Stimulated activated CD4-positive, alpha-beta T cell treated with anti-CD3 and anti-CD28 coated beads, TNF-alpha, amount 100 ng/mL, for 24 hours (primary cell): ENCODE results near the gene TTLL8.

Experiments
- DNase-seq, 3 experiments: peaks; one replicate each; pipeline ENCODE4 v3.0.0-alpha.2; 2020; ENCODE audit warnings: low read depth in 3 of 3

Gene TTLL8

DNA sequence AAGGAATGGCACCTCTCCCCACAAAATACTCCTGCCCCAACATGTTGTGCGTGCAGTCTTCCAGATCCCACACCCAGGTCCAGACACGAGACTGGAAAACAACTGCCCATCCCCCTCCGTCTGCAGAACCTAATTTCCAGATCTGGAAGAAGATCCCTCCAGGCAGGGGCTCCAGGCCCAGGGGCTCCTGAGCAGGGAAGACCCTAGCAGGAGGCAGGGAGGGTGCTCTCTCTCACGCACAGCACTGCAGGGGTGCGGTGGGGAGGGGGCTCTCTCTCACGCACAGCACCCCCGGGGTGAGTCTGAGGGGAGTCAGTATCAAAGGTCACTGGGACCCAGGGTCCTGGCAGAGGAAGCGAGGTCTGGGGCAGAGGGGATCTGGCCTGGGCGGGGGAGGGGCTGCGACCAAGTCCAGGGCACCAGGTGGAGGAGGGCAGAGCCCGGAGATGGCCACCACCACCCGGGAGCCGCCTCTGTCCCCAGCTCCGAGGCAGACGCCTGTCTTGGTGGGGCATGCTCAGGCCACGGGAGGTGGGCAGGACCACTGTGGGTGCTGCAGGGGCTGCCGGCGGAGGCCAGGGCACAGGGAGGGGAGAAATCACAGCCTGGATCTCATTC, 25.5 kb upstream of the TTLL8 start:
- no peak for DNase-seq

DNA sequence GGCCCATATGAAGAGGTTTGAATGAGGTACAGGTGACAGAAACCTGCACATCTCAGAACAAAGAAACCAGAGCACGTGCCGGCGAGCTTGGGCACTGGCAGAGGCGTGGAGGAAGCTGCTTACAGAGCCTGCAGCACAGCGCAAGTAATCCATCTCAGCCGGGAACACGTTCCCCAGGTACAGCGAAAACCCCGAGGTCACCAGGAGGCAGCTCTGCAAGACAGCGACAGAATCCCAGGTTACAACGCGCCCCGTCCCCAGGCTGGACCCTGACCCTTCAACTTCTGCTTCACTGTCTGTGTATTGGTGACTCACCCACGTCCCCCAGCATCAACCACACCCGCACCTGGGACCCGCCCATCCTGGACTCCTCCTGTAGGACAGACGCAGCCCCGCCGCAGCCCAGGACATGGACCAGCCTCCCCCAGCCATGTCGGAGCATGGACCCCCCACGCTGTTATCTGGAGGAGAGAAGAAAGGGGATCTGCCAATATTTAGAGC, 24.9 kb upstream of the TTLL8 start:
- no peak for DNase-seq

DNA sequence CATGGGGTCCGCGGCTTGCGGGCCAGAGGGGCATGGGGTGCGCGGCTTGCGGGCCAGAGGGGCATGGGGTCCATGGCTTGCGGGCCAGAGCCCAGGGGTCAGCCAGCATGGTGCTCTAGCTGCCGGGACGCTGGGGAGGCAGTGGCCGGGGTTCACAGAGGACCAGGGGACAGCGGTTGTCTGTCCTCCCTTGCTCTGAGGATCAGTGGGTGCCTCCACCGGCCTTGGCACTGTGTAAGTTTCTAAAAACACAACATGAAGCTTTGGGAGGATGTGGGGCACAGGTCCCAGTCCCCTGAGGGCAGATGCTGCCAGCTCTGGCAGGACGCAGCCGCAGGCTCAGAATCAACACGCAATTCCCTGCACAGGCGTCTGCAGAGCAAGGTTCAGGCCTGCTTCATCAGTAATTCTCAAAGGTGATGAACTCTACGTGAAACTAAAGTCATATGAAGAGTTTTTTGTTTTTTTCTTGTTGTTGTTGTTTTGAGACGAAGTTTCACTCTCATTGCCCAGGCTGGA, 24.2 kb upstream of the TTLL8 start:
- DNase-seq: no peak

DNA sequence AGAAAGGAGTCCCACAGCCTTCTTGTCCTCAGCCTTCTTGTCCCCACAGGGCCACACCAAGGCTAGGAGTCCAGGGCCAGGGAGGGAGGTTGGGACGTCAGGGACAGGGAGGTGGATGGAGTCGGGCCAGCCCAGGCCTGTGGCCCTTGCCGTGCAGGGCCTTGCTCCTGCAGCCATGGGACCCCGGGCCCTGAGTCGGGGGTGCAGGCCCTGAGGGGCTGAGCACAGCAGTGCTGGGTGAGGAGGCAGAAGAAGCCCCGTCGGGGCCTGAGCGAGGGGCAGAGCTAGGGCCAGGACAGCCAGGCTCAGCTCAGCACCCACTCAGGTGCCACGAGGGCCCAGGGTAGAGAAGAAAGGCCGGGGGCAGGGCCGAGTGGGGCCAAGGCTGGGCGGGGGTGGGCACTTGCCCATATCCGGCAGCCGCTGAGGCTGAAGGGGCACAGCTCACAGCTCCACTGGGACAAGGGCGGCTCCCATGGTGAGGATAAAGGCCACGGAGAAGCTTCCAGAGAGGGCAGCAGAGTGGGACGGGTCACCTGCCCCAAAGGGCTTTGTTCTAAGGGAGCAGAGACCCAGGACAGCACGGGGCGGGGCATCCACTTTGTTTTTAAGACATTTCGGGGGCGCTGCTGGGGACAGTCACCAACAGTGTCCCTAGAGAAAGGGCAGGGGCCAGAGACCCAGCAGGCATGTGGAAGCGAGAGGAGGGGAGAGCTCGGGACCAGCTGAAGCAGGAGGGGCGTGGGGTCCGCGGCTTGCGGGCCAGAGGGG, 23.5 kb upstream of the TTLL8 start:
- DNase-seq: no peak

DNA sequence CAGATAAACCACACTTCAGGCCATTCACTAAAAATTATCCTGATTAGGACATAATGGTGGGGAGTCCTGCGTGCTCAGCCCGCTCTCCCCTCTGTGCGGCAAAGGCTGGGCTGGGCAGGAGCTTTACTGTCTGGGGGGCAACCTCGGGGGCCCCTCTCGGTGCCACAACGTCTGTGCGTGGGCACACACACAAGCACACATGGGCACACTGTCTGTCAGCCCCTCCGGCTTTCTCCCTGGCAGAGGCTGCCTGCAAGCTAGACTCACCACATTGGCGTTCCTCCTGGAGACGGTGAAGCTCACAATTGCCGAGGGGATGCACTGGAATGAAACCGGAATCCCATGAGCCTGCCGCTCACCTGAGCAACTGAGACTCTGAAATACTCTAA, 22.0 kb upstream of the TTLL8 start:
- DNase-seq: no peak

DNA sequence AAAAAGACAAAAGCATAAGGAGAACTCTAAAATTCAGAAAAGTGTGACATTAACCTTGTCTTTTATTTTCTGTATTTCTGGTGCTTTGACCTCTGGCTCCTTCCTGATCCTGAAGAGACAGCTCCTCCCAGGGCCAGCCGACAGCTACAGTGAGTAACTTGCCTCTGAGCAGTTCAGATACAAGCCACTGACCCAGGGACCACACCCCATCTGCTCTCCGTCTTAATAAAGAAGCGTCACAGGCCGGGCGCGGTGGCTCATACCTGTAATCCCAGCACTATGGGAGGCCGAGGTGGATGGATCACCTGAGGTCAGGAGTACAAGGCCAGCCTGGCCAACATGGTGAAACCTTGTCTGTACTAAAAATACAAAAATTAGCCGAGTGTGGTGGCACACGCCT, 20.7 kb upstream of the TTLL8 start:
- DNase-seq: no peak

DNA sequence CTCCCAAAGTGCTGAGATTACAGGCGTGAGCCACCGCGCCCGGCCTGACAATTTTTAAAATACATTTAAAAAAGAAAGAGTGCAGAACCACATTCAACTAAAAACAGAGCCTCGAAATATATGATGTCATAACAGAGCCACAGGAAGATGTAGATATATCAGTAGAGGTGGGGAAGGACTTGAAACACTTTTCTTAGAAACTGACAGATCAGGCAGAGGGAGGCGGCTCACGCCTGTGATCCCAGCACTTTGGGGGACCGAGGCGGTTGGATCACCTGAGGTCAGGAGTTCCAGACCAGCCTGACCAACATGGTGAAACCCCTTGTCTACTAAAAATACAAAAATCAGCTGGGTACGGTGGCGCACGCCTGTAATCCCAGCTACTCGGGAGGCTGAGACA, 20.1 kb upstream of the TTLL8 start:
- DNase-seq: no peak

DNA sequence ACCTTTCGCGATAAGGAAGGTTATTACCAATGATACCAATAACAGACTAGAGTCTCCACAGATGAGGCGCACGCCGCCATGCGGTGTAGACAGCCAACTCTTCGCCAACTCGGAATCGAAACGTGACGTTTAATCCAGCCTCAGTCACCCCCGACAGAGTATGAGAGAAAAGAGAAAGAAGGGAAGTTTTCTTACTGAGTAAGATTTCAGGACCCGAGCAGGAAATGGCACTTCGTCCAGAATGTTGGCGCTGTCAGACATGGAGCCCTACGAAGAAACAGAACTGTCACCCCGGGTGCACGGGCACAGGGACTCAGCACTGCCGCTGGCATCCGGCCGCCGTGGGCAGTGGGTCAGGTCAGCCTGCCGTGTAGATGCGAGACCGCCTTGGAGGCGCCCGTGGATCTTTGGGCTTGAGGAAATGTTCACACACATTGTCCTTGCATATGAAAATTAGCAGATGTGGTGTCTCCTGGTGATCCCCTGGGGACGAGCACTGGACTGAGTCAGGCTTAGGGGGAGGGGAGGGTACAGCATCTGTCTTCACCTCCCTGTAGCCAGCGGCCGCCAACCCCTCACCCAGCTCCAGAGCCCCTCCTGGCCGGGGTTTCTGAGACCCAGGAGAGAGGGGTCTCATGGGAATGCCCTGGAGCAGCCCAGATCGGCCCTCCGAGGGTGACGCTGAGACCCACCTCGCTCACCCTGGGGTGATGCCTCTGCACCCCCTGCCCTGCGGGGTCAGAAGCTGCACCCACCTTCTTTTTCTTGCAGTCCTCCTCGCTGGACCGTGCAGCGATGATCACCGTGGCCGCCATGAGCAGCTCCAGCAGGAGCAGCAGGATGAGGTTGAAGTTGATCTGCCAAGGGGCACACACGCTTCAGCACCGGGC, 18.8 kb upstream of the TTLL8 start:
- no peak for DNase-seq

DNA sequence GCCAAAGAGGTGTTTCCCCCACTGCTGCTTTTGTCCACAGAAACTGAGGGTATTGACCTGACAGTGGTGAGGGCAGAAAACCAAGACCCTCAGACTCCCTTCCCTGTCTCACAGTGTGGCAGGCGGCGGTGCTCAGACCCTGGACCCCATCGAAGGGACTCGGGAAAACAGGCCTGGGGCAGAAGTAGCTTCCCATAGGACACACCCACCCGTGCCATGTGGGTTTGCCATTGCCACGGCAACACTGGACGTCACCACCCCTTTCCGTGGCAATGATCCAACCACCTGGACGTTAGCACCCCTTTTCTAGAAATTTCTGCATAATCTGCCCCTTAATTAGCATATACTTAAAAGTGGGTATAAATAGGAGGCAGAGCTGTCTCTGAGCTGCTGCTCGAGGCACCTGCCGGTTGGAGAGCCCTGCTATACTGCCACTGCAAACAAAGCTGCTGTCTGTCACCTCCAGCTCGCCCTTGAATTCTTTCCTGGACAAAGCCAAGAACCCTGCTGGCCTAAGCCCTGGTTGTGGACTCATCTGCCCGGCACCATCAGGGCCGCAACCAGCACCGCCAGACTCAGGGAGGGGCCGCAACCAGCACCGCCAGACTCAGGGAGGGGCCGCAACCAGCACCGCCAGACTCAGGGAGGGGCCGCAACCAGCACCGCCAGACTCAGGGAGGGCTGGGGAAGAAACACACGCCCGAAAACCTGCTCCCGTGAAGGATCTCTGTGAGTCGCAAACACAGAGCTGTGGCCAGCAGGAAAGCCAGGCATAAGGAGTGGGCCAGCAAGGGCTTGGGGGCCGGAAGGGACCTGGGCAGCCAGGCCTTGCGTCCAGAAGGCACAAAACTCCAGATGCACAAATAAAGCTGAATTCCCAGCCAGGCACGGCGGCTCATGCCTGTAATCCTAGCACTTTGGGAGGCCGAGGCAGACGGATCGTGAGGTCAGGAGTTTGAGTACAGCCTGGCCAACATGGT, 16.7 kb upstream of the TTLL8 start:
- DNase-seq: no peak

DNA sequence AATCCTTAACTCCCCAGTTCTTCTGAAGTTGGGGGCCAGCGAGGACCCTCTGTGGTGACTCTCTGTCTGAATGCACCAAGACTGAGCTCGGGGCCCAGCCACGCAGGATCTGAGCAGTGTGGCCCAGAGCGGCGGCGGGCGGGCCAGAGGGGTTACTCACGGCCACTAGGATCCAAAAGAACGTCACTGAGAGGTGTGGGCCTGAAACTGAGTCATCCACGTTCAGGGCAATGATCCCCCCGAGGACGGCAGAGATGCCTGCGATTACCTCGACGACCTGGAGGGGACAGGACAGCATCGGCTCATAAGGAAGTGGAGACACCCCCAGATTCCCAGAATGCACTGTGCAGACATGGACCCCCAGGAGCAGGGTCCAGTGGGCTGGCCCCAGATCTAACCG, 16.0 kb upstream of the TTLL8 start:
- no peak for DNase-seq

DNA sequence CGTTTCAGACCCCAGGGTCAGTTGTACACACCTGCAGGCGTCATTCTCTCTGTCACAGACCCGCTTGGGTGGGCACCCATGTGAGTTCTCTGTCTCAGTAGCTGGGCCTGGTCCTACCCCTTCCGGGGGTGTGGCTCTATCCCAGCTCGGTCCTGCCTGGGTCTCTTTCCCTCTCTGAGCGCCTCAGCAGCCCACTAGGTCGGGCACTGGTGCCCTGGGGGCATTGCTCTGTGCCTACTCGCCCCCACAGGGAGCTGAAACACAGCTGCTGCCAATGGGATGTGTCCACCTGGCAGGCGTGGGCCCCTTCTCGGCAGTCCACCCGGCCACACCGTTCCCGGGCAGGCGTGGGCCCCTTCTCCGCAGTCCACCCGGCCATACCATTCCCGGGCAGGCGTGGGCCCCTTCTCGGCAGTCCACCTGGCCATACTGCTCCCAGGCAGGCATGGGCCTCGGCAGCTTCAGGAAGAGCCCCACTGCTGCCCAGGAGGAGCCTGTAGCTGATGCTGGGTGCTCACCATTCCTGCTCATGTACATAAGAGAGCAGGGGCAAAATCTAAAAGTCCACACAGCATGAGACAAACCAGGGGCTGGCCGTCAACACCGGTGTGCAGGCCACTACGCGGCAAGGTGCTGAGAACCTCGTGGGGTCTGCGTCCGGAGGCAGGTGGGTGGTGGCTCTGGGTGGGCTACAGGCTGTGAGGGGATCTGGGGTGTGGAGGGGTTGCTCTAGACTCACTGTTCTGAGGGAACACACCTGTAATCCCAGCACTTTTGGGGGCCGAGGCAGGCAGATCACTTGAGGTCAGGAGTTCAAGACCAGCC, 14.8 kb upstream of the TTLL8 start:
- no peak for DNase-seq

DNA sequence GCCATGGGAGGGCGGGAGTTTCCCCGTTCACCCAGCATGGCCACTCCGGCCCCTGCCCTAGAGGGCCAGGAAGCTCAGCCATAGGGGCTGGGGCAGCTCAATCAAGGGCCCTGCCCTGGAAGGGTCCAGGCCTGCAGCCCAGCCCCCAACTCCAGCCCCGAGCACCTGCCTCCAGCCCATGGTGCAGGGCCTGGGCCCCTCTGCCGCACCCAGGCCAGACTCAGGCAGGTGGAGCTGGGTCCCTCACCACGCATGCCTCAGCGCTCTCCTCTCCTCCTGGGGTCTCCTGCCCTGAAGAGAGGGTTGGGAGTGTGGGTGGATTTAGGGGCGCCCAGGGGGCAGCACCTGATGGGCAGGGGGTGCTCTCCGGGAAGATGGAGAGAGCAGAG, 14.1 kb upstream of the TTLL8 start:
- DNase-seq: no peak

DNA sequence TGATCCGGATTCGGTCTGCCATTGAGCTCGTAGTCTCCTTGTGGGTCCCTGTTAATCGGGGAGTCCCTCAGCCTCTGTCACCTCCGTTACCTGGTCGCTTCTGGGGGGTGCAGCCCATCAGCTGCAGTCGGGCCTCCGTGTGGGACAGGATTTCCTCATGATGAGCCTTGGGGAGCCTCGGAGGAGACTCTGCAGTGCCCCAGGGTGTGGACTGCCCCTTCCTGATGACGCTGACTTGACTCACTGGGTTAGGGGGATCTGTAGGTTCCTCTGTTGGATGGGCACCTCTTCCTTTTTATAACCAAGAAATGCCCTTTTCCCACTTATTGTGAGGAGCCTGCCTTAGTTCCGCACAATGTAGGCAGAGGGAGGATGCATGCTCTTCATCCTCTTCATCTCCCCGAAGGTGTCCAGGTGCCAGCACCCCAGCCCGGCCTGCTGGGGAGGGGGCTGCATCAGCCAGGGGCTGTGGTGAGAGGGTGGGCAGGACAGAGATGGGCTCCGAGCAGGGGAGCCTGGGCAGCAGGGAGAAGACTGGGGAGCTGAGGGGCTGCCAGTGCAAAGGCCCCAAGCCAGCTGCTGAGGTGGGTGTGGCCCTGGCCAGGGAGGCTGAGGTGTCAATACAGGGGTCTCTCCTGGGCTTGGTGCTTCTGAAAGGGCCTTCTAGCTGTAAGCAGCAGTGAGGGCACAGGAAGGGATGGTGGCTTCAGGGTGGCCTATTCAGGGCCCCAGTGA, 13.5 kb upstream of the TTLL8 start:
- DNase-seq: no peak

DNA sequence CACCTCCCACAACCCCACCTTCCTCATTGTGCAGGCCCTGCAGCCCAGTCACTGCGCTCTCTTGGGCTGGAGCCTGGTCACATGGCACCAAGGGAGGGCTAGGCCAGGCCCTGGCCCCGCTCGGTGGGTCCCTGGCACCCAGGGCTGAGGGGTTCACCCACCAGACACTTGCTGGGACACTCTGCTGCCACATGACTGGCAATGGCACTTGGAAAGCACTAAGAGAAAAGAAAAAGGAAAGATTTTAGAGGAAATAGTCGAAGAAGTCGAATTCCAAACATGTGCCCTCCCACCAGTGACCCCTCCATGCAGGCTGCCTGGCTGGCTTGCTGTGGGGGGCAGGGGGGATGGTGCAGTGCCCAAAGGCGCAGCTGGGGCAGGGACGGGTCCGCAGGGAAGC, 12.3 kb upstream of the TTLL8 start:
- DNase-seq: no peak

DNA sequence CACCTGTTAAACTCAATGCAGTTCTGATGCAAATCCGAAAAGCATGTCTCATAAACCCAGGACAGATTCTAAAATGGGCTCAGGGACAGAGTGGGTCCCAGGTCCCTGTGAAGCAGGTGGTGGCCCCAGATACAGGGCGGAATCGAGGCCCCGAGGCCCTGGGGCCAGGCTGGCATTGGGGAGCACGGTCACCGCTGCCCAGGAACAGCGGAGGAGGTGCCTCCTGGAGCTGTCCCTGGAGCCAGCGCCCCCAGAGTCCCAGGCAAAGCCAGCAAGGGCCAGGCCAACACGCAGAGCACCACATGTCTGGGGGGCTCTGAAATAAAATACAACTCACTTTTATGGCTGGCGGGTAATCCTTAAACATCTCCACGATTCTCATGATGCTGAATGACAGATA, 10.0 kb upstream of the TTLL8 start:
- DNase-seq: no peak

DNA sequence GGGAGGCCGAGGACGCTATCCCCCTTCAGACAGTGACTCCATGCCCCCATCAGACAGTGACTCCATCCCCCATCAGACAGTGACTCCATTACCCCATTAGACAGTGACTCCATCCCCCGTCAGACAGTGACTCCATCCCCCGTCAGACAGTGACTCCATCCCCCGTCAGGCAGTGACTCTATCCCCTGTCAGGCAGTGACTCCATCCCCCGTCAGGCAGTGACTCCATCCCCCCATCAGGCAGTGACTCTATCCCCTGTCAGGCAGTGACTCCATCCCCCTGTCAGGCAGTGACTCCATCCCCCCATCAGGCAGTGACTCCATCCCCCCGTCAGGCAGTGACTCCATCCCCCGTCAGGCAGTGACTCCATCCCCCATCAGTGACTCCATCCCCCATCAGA, 9.1 kb upstream of the TTLL8 start:
- DNase-seq: no peak

DNA sequence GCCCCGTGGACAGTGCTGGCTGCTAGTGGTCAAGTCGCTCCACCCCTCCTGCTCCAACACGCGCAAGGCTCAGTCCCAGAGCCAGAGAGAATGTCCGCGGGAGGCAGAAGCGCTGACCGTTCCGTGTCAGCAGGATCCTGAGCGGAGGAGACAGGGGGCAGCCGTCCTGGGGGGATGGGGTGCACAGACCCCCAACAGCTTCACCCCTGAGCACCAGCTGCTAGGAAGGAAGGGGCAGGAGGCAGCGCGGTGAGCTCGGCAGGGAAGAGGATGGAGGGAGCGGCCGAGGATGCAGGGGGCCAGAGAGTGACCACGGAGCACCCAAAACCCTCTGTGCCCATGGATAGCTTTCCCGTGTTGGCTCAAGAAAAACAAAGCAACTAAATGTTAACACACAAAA, 6.4 kb upstream of the TTLL8 start:
- no peak for DNase-seq

DNA sequence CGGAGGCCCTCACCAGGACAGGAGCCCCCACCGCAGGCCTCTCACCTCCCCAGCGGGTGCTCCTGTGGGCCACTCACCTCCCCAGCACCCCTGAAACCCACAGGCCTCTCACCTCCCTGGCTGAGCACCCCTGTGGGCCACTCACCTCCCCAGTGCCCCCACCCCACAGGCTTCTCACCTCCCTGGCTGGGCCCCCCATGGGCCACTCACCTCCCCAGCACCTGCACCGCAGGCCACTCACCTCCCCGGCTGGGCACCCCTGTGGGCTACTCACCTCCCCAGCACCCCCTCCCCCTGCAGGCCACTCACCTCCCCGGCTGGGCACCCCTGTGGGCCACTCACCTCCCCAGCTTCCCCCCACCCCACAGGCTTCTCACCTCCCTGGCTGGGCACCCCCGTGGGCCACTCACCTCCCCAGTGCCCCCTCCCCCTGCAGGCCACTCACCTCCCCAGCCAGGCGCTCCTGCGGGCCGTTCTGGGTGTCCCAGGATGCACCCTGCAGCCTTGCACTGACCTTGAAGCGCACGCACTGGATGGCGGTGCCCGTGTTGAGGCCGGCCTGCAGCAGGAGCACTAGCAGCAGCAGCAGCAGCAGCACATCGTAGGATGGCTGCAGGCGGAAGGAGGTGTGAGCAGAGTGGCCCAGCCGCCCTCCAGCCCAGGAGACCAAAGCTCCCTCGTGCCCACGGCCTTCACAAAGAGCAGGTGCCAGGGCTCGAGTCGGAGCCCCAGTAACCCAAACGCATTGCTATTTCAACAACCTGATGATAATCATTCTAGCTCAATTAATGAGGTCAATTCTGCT, 5.7 kb upstream of the TTLL8 start:
- DNase-seq: no peak
